Activated CD8-positive, alpha-beta memory T cell treated with anti-CD3 and anti-CD28 coated beads, Interleukin-2, amount 50 U/mL, for 24 hours (primary cell): ENCODE results near the gene PCYT1A.
"Not testable (repeated sequence)": the region's sequence is repeated elsewhere in the genome, so short reads cannot be mapped to it uniquely, and the experiment has no call there.

Experiments
- DNase-seq: peaks from one replicate; pipeline ENCODE4 v3.0.0-alpha.2; 2020; ENCODE audit errors: extremely low read depth

Gene PCYT1A

GRCh38 chr3:196192524-196193051, 94.9 kb downstream of the PCYT1A start:
- DNase-seq: no peak

DNA sequence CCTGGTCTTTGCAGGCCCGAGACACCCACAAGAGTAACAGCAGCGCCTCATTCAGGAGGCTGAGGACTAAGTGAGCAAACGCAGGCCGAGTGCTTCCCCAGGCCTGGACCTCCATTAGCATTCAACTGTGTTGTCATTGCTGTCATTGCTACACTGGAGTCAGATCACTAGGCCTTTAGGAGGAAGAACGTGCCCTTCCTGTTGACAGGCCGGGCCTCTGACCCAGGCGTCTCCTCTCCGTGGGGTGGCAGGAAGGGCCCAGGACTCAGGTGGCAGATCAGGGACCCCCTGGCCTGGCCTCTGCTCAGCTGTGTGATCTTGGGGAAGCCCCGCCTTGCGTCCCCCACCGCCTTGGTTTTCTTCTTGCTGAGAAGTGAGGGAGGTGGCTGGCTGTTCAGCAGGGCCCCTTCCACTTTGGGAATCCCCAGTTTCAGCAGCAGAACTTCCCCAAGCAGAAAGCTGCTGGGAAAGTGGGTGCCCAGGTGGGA, 95.4 kb downstream of the PCYT1A start:
- no peak for DNase-seq

GRCh38 chr3:196189566-196190347, 97.8 kb downstream of the PCYT1A start:
- no peak for DNase-seq

- no peak for DNase-seq
These were observed 100.6 kb downstream of the PCYT1A start for GRCh38 chr3:196186651-196187573.

- no peak for DNase-seq
These were observed 102.6 kb downstream of the PCYT1A start for GRCh38 chr3:196184881-196185280.

DNA sequence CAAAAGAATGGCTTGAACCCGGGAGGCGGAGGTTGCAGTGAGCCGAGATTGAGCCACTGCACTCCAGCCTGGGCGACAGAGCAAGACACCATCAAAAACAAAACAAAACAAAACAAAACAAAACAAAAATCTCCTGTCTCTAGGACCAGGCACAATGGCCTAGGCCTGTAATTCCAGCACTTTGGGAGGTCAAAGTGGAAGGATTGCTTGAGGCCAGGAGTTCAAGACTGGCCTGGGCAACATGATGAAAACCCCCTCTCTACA, 103.4 kb downstream of the PCYT1A start:
- DNase-seq: not testable (repeated sequence)

DNA sequence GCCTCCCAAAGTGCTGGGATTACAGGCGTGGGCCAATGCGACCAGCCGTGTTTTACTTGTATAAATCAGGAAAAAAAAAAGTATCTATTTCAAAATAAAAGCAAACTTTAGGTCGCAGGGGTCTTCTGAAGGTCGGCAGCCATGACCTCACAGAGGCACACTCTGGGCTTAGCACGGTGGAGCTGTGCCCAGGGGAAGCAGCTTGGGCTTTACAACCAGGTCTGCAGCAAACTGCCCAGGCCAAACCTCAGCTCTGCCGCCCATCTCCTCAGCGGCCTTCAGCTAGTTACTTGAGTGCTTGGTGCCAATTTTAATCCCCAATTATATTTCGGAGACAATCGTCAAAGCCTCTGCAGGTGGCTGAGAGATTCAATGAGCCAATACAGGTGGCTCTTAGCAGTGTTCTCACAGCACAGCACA, 106.4 kb downstream of the PCYT1A start:
- DNase-seq: no peak

DNA sequence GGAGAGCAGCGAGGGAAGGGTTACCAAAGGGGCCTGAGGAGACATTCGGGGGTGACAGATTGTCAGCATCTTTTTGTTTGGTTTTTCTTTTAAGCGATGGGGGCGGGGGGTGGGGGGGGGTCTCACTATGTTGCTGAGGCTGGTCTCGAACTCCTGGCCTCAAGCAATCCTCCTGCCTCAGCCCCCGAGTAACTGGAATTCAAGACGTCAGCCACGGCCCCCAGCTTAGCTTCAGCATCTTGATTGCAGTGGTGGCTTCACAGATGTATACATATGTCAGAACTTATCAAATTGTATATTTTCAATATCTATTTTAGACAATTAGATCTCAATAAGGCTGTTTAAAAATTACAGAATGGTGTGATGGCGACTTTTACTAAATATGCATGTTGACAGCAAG, 107.2 kb downstream of the PCYT1A start:
- no peak for DNase-seq
